Astrocyte of the spinal cord (primary cell): ENCODE results near the gene SULT1C2.

Experiments
- DNase-seq: peaks from one replicate; pipeline ENCODE4 v3.0.0; 2011; ENCODE audit warnings: low read depth, low spot score
- H3K4me3 ChIP-seq: 2 replicates; pipeline ENCODE4 v1.5.1; 2011; ENCODE audit warnings: low read depth, mild to moderate bottlenecking, low read length, moderate library complexity
- CTCF ChIP-seq: IDR thresholded peaks from 2 replicates; pipeline ENCODE4 v1.5.1; 2012; ENCODE audit warnings: low read depth, mild to moderate bottlenecking, low read length, inconsistent platforms
- in situ Hi-C: cut with HindIII; loops from 2 replicates; pipeline ENCODE4 v1.10.0; 2017; ENCODE audit warnings: low sequenced_read_pairs

SULT1C2 gene

GRCh38 chr2:108346827-108347226 is 58.1 kb downstream of the SULT1C2 start:
- TF ChIP-seq CTCF: no peak
- no peak for DNase-seq
- in situ Hi-C loops: no loop called here
- no peak overlapping the region for H3K4me3 ChIP-seq

GRCh38 chr2:108347786-108348185 is 59.1 kb downstream of the SULT1C2 start:
- no peak for TF ChIP-seq CTCF
- DNase-seq: no peak
- H3K4me3 ChIP-seq: no peak overlapping the region
- in situ Hi-C loops: no loop called here

GRCh38 chr2:108348816-108349570 is 60.3 kb downstream of the SULT1C2 start:
- DNase-seq: no peak
- no peak for TF ChIP-seq CTCF
- H3K4me3 ChIP-seq: no peak overlapping the region
- in situ Hi-C loops: no loop called here

GRCh38 chr2:108349571-108349928 is 60.9 kb downstream of the SULT1C2 start:
- in situ Hi-C loops: no loop called here
- DNase-seq: no peak
- no peak for TF ChIP-seq CTCF
- no peak overlapping the region for H3K4me3 ChIP-seq

GRCh38 chr2:108351889-108352288 is 63.2 kb downstream of the SULT1C2 start:
- in situ Hi-C loops: no loop called here
- TF ChIP-seq CTCF: no peak
- peak; percentile 22 for DNase-seq
- H3K4me3 ChIP-seq: no peak overlapping the region

GRCh38 chr2:108354136-108354535 is 65.4 kb downstream of the SULT1C2 start:
- TF ChIP-seq CTCF: no peak
- DNase-seq: no peak
- H3K4me3 ChIP-seq: no peak overlapping the region
- in situ Hi-C loops: no loop called here
